Measurements from ENCODE around the gene C2orf15.

DNA sequence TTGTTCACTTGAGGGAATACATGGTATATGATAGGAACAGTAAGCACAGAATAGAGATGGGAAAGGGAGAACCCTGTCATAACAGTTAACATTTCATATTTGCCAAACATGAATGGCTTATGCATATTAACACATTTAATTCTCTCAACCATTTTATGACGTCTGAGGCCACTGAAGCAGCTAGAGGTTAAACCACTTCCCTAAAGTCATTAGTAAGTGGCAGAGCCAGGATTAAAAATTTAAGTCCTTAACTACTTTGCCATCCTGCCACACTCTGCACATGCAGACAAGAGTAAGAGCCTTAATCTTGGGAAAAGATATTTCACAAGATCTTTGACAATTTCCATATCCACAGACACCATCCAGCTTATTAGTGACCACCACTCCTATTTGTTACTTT lies 15.4 kb downstream of the C2orf15 start:
- no peak for TF ChIP-seq POLR2A (IDR thresholded peaks at IDR 0.05)
- TF ChIP-seq, protein P1, sequence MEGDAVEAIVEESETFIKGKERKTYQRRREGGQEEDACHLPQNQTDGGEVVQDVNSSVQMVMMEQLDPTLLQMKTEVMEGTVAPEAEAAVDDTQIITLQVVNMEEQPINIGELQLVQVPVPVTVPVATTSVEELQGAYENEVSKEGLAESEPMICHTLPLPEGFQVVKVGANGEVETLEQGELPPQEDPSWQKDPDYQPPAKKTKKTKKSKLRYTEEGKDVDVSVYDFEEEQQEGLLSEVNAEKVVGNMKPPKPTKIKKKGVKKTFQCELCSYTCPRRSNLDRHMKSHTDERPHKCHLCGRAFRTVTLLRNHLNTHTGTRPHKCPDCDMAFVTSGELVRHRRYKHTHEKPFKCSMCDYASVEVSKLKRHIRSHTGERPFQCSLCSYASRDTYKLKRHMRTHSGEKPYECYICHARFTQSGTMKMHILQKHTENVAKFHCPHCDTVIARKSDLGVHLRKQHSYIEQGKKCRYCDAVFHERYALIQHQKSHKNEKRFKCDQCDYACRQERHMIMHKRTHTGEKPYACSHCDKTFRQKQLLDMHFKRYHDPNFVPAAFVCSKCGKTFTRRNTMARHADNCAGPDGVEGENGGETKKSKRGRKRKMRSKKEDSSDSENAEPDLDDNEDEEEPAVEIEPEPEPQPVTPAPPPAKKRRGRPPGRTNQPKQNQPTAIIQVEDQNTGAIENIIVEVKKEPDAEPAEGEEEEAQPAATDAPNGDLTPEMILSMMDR (IDR thresholded peaks at IDR 0.05) = no peak
